GM23248 (cell line): ENCODE results near the gene ZNF408.

Source experiments
- EZH2 ChIP-seq: fragments of 200-600 bp; sonication (generic); IDR thresholded peaks from 2 replicates; pipeline ENCODE4 v1.6.1; 2018; ENCODE audit warnings: antibody characterized with exemption, mild to moderate bottlenecking; ENCODE audit not compliant: insufficient read depth, poor library complexity, severe bottlenecking
- EZH2phosphoT487 ChIP-seq: fragments of 200-600 bp; sonication (generic); IDR thresholded peaks from 2 replicates; pipeline ENCODE4 v1.6.1; 2018; ENCODE audit warnings: antibody characterized with exemption, moderate library complexity, mild to moderate bottlenecking, low read depth; ENCODE audit not compliant: insufficient read depth

- TF ChIP-seq EZH2 (no peak), EZH2phosphoT487 (no peak)
Measured at GRCh38 chr11:46723359-46723680, 22.5 kb downstream of the ZNF408 start.
